Putamen (tissue), 1 donor: ENCODE data around the gene IL17RC.

ENCODE experiments used
- DNase-seq: peaks from one replicate; pipeline ENCODE4 v3.0.0-alpha.2; 2016; ENCODE audit warnings: low spot score

The IL17RC gene

GRCh38 chr3:9946112-9947024 is 29.5 kb downstream of the IL17RC start:
- DNase-seq, result peak; percentile 87

DNA sequence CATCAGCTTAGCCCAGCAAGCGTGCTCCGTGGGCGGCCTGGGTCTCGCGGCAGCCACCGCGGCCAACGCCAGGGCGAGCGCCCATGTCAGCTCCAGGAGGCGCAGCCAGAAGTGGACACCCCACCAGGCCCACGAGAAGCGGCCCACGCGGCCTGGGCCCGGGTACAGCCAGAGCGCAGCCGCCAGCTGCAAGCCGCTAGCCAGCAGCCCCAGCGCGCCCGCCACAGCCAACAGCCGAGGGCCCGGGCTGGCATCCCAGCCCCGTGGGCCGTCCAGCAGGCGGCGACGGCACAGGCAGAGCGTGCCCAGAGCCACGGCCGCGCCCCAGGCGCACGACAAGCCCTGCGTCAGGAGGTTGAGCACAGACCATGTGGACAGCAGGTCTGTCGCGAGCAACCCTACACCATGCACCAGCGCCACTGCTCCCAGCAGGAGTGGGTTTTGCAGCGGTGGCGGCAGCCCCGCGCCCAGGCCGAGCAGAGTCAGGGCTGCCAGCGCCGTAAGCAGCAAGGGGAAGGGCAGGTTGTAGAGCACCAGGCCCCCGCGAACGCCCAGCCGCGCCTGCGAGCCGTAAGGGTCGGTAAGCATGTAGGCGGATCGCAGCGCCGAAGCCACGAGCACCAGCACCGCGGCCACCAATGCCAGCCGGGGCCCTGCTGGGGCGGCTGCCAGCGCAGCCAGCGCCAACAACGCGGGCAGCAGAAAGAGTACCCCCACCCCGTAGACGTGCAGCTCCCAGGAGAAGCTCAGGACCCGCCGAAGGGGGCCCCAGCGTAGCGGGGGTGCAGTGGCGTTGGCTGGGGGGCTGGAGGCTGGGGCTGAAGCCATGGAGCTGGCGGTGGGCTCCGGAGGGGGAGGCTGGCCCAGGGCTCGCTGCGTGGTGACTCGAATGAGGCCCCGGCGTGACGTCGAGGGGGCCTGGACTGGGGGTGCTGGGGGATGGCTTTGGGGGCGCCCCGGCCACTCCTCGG is 30.4 kb downstream of the IL17RC start:
- peak; percentile 57 for DNase-seq

DNA sequence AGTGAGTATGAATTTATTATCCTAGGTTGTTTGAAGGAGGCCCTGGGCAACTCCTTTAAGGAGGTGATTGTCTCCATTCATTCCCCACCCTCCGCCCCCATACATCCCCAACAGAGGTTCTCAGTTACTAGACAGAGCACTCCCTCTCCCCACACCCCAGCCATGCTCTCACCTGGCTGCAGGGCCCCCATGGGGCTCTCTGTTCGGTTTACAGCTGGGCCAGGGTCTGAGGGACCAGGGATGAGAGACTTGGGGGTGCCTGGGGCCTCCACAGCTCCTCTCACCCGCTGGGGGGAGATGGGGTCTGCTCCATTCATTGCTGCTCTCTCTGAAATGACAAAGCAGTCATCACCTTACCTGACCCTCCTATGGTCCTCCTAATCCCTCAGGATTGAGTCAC is 31.7 kb downstream of the IL17RC start:
- no peak for DNase-seq

DNA sequence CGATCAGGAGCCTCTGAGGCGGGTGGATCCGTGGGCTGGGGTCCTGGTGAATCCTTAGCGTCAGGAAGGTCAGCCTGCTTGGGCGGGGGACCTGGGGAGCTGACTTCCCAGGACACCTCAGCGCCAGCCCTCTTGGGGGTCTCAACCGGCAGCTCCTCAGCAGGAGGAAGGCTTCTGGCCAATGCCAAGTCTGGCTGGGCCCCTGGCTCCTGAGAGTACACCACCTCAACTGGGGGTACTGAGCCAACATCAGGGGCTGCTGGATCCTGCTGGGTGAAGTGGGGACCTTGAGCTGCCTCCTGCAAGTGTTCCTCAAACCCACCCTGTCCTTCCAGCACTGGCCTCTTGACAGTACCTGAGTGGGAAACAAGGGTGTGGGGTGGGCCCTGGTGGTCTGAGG is 32.2 kb downstream of the IL17RC start:
- no peak for DNase-seq

GRCh38 chr3:9949626-9950025 is 32.7 kb downstream of the IL17RC start:
- no peak for DNase-seq

DNA sequence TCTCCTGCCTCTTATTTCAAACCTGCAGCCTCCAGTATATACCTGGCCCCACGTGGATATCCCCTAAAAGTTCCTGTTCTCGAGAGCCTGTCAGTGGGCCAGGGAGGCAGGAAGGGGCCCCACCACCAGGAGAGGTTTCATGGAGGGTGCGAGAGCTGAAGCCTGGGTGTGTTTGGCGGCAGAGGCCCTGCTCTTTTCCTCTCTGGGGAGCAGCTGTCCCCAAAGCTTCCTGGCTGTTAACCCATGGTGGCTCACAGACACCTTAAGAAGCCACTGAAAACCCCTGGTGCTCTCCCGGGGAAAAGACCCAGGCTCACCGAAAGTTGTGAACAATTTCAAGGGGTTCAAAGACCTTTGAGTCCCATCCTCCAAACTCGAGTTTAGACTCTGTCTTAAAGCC is 34.2 kb downstream of the IL17RC start:
- DNase-seq, result no peak

DNA sequence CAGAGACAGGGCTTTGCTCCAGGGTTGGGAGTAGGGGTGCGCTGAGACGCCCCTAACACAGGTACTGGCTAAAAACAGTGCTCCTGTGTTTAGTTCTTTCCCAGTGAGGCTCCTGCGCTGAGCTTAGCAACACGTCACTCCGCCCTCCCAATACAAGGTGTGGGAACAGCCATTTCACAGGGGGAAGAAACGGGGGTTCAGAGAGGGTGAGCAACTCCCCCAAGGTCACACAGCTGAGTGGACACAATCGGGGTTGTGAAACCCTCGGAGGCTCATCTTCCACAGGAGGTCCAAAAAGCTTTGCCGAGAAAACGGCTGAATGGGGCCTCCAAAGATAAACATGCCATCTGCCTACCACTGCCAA is 34.7 kb downstream of the IL17RC start:
- DNase-seq, result no peak

- DNase-seq, result no peak
Measured at GRCh38 chr3:9951962-9952805, 35.3 kb downstream of the IL17RC start, which contains the start of gene PRRT3. TSS of gene PRRT3 (minus strand) at chr3:9952408. CDS start at chr3:9950115, 2,293 bp downstream.

GRCh38 chr3:9955067-9955502 is 38.2 kb downstream of the IL17RC start:
- DNase-seq, result no peak

GRCh38 chr3:9955611-9956352 is 38.9 kb downstream of the IL17RC start:
- DNase-seq, result no peak

DNA sequence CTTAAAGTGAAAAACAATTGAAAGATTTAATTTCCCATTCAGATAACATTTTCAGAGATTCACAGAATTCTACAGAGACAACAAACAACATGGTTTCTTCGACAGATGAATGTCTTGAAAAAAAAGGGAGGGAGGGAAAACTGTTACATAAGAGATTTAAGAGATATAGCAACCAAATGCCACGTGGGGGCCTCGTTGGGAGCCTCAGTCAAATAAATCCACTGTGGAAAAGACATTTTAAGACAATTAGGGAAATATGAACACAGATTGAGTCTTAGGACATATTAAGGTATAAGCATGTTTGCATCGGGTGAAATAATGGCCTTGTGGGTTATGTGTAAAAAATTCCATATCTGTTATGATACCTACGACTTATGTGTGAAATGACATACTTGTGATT is 40.3 kb downstream of the IL17RC start:
- no peak for DNase-seq

DNA sequence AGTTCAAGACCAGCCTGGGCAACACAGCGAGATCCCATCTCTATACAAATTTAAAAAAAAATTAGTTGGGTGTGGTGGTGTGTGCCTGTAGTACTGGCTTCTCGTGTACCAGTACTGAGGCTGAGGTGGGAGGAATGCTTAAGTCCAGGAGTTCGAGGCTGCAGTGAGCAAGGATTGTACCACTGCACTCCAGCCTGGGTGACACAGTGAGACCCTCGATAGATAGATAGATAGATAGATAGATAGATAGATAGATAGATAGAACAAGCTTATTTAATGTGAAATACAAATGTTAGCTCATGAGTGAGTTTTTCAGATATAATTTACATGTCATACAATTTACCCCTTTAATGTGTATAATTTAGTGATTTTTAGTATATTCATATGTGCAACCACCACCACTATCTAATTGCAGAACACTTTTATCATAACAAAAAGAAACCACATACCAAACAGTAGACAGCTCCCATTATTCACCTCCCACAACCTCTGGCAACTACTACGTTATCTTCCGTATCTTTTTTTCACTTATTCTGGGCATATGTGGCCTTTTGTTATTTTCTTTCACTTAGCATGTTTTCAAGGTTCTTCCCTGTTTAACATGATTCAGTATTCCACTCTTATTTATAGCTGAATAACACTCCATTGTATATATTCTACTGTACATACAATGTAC is 48.4 kb downstream of the IL17RC start:
- no peak for DNase-seq

- DNase-seq, result no peak
Measured at GRCh38 chr3:9966841-9967240, 49.9 kb downstream of the IL17RC start.

DNA sequence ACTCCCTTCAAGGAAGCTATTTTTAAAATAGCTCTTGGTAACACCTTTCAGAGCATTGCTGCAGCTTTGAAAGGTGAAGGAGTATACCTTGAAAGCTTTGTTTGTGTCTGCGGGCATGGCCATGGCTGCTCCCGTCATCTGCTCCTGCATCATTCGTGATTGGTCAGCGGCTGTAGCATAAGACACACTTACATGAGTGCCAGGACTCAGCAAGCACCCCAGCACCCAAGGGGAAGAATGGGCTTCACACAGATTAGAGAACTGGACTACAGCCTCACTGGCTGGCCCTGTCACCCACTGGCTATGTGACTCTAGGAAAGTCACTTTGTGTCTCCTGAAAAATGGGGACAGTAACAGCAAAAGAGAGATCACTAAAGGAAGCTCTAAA is 52.7 kb downstream of the IL17RC start:
- no peak for DNase-seq

DNA sequence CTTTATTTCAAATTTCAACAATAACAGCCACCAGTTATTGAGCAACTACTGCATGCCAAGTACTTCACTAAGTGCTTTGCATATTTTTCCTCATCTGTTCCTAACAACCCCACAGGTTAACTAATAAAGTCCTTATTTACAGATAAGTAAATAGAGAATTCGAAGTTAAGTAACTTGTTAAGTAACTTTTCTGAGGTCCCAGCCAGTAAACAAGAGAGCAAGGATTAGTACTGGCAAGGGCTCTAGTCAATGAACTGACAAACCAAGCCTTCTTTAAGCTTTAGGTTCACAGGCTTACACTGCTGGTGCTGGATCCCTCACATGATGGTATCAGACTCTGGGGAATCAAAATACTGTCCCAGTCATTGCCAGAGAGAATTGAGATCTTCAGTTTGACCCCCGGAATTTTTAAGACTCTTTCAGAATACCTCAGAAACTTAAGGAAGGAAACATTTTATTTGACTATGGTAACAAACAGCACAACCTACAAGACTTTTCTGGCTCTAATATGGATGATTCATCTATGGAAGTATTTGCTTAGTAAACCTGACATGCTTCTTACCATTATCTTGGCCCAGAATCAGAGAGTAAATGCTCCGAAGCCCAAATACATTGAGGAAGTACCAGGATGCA is 53.2 kb downstream of the IL17RC start:
- DNase-seq, result no peak

- DNase-seq, result peak; percentile 53
Measured at GRCh38 chr3:9976721-9977709, 60.1 kb downstream of the IL17RC start.

DNA sequence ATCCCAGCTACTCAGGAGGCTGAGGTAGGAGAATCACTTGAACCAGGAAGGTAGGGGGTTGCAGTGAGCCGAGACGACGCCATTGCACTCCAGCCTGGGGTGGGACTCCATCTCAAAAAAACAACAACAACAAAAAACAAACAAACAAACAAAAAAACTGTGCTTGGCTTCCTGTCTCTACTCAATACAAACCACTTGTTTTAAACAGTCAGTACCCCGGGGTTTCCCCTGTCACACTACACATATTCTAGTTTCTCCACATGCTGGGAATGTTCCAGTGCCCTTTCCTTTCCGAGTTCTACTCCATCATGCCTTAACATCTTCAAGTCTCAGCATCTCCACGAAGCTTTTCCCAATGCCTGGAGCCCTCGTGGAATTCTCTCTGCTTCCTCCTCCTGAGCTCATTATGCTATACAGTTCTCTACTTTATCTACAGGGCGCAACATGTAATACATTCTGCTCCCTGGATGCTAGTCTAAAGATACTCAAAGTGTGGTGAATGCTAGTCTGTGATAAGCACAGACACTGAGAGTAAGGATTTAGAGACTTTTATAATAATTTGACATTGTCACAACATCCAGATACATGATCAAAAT is 61.9 kb downstream of the IL17RC start:
- DNase-seq, result no peak

GRCh38 chr3:9980251-9980650 is 63.4 kb downstream of the IL17RC start:
- DNase-seq, result no peak
